ENCODE data around the gene CHN1.

CHN1 gene

DNA sequence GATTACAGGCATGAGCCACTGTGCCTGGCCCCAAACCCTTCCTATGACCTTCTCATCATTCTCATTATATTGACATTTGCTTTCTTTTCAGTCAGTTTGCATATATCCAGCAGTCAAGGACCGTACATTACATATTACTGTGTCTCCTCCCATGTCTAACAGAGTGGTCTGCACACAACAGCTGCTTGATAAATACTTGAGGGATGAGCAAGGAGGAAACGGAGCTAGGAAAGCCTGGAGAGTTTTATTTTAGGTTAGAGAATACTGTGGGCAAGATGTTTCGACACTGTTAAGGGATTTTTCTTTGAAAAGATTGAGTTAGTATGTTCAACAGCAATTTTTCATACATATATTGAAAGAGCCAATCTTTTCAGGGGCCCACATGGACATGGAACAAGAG, 164.7 kb downstream of the CHN1 start:
- Histone ChIP-seq H3K36me3 (ENCODE audit: control insufficient read depth, insufficient read depth, low read length) (no peaks in the 10 kb centered on the region), H3K27me3 (ENCODE audit: control insufficient read depth, insufficient read depth, low read length) (no peaks in the 10 kb centered on the region), H3K27ac (ENCODE audit: low read depth, low read length) (no peak overlapping the region), H3K4me3 (ENCODE audit: low read length) (no peak overlapping the region), H3K9ac (ENCODE audit: low read length) (no peak overlapping the region), H3K4me1 (ENCODE audit: control insufficient read depth, insufficient read depth, low read length) (no peaks in the 10 kb centered on the region)

DNA sequence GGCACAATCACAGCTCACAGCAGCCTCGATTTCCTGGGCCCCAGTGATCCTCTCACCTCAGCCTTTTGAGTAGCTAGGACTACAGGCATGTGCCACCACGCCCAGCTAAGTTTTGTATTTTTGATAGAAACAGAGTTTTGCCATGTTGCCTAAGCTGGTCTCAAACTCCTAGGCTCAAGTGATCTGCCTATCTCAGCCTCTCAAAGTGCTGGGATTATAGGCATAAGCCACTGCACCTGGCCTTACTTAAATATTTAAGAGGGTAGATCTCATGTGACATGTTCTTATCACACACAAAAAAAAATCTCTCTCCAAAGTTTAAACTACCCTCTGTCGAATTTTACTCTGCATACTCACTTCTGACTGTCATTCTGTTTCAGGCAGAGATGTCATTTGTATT, 165.5 kb downstream of the CHN1 start:
- no peaks in the 10 kb centered on the region for H3K27me3 ChIP-seq (ENCODE audit: control insufficient read depth, insufficient read depth, low read length)
- no peak overlapping the region for H3K27ac ChIP-seq (ENCODE audit: low read depth, low read length)
- no peaks in the 10 kb centered on the region for H3K4me1 ChIP-seq (ENCODE audit: control insufficient read depth, insufficient read depth, low read length)
- no peak overlapping the region for H3K4me3 ChIP-seq (ENCODE audit: low read length)
- H3K9ac ChIP-seq (ENCODE audit: low read length), result no peak overlapping the region
- no peaks in the 10 kb centered on the region for H3K36me3 ChIP-seq (ENCODE audit: control insufficient read depth, insufficient read depth, low read length)

DNA sequence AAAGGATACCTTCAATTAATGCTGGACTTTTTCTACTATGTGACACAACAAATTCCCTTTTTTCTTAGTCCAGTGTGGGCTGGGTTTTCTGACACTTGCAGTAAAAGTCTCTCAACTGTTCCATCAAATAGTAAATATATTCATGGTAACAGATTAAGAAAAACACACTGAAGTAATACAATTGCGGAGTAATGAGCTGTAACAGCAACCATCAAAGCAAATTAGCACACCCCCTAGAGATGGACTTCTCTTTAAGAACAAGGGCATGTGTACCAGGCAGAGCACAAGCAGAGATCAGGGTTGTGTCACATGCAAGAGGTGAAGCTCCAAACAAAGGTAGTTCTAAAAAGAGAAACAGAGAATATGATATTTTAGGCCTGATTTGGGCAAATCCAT, 168.2 kb downstream of the CHN1 start:
- H3K4me1 ChIP-seq (ENCODE audit: control insufficient read depth, insufficient read depth, low read length), result no peaks in the 10 kb centered on the region
- no peak overlapping the region for H3K9ac ChIP-seq (ENCODE audit: low read length)
- no peak overlapping the region for H3K4me3 ChIP-seq (ENCODE audit: low read length)
- no peaks in the 10 kb centered on the region for H3K27me3 ChIP-seq (ENCODE audit: control insufficient read depth, insufficient read depth, low read length)
- no peaks in the 10 kb centered on the region for H3K36me3 ChIP-seq (ENCODE audit: control insufficient read depth, insufficient read depth, low read length)
- no peak overlapping the region for H3K27ac ChIP-seq (ENCODE audit: low read depth, low read length)

DNA sequence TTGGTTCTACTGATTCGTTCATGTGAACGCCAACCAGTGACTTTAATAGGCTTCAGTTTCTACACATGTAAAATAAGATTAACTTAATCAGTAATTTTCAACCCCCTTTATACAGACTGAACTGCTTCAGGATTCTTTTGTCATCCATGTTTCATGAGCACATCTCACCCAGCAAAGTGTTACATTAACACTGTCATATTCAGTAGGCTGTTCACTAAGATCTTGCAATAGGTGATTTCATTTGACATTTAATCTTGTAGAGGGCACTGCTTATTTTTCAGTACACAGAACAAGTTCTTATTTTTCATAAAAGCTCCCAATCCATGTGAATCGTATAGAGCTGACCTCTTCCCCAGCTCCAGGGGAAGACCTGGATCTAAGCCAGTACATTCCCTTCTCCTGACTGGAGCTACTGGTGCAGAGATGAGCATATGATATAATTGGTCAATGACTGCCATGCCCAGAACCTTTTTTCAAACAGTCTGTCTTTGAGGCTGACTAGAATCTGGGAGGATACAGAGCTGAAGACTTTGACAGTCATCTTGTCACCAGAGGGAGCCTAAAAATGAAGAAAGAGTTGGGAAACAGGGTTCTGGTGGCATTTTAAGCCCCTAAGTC, 168.7 kb downstream of the CHN1 start:
- Histone ChIP-seq H3K9ac (ENCODE audit: low read length) (no peak overlapping the region), H3K27me3 (ENCODE audit: control insufficient read depth, insufficient read depth, low read length) (no peaks in the 10 kb centered on the region), H3K4me3 (ENCODE audit: low read length) (no peak overlapping the region), H3K27ac (ENCODE audit: low read depth, low read length) (no peak overlapping the region), H3K4me1 (ENCODE audit: control insufficient read depth, insufficient read depth, low read length) (no peaks in the 10 kb centered on the region), H3K36me3 (ENCODE audit: control insufficient read depth, insufficient read depth, low read length) (no peaks in the 10 kb centered on the region)

DNA sequence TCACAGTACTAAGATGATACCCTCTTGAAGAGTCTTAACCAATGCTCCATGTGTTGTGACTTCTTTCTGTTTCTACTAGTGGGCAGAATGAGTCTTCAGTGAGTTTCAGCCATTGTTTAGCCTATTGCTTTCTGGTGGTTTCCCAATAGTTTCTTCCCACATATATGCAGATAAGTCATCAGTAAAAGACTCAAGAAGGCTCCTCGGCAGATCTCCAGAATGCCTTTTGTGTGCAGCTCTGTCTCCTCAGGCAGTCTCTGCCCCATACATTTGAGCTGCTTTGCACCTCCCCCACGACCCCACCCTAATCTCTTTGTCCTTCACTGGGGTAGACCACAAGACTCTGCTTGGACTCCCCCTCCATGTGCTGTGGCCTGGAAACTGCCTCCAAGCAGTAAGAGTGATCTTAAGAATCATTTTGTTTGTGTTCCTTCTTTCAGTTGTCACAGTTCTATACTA, 169.4 kb downstream of the CHN1 start:
- Histone ChIP-seq H3K9ac (ENCODE audit: low read length) (no peak overlapping the region), H3K4me1 (ENCODE audit: control insufficient read depth, insufficient read depth, low read length) (no peaks in the 10 kb centered on the region), H3K4me3 (ENCODE audit: low read length) (no peak overlapping the region), H3K36me3 (ENCODE audit: control insufficient read depth, insufficient read depth, low read length) (no peaks in the 10 kb centered on the region), H3K27ac (ENCODE audit: low read depth, low read length) (no peak overlapping the region), H3K27me3 (ENCODE audit: control insufficient read depth, insufficient read depth, low read length) (no peaks in the 10 kb centered on the region)

DNA sequence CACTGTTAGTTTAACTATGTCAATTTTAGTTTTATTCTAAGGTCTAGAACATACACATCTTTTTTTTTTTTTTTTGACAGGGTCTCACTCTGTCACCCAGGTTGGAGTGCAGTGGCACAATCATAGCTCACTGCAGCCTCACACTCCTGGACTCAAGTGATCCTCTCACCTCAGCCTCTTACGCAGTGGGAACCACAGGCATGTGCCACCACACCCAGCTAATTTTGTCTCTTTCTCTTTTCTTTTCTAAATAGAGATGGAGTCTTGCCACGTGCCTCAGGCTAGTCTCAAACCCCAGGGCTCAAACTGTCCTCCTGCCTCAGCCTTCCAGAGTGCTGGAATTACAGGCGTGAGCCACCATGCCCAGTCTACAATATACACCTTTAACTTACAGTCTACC, 171.4 kb downstream of the CHN1 start:
- H3K36me3 ChIP-seq (ENCODE audit: control insufficient read depth, insufficient read depth, low read length), result no peaks in the 10 kb centered on the region
- no peak overlapping the region for H3K4me3 ChIP-seq (ENCODE audit: low read length)
- no peaks in the 10 kb centered on the region for H3K4me1 ChIP-seq (ENCODE audit: control insufficient read depth, insufficient read depth, low read length)
- no peak overlapping the region for H3K9ac ChIP-seq (ENCODE audit: low read length)
- no peaks in the 10 kb centered on the region for H3K27me3 ChIP-seq (ENCODE audit: control insufficient read depth, insufficient read depth, low read length)
- no peak overlapping the region for H3K27ac ChIP-seq (ENCODE audit: low read depth, low read length)

DNA sequence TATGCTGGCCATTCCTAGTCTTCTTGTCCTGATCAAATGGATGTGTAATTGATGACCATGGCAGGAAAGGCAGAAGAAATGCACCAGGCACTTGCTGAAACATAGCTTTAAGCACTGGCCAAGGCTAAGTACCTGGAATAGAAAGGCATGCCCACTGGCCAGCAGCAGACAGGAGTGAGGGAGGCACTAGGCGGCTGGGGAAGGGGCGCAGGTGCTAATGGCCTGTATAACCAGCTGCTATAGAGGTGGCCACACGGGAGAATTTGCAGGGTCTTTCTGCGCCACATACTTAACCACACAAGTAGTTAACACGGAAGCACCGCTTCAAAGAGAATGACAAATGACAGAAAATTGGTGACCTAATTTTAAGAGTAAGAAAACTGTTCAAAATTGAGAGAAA, 174.6 kb downstream of the CHN1 start:
- Histone ChIP-seq H3K9ac (ENCODE audit: low read length) (no peak overlapping the region), H3K4me1 (ENCODE audit: control insufficient read depth, insufficient read depth, low read length) (peaks cover 7% of the 10 kb centered on the region), H3K4me3 (ENCODE audit: low read length) (no peak overlapping the region), H3K27ac (ENCODE audit: low read depth, low read length) (no peak overlapping the region), H3K36me3 (ENCODE audit: control insufficient read depth, insufficient read depth, low read length) (no peaks in the 10 kb centered on the region), H3K27me3 (ENCODE audit: control insufficient read depth, insufficient read depth, low read length) (no peaks in the 10 kb centered on the region)

DNA sequence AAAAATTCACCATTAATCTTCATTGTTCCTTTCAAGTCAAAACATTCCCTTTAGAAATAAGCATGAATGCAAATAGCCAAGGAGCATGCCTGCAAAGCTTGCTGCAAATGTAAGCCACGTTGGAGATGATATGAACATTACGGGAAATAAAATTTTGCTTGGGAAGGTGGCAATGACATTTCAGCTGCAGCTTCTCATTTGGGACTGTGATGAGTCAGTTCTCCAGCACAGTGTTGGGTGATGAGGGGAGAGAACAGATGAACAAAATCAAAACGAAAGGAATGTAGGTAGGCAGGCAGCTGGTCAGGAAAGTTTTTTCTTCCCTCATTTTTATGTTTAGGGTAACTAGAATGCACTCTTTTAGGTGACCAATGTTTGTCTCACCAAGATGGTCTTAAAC, 175.6 kb downstream of the CHN1 start:
- no peak overlapping the region for H3K27ac ChIP-seq (ENCODE audit: low read depth, low read length)
- no peaks in the 10 kb centered on the region for H3K27me3 ChIP-seq (ENCODE audit: control insufficient read depth, insufficient read depth, low read length)
- no peak overlapping the region for H3K9ac ChIP-seq (ENCODE audit: low read length)
- H3K4me1 ChIP-seq (ENCODE audit: control insufficient read depth, insufficient read depth, low read length), result peaks cover 7% of the 10 kb centered on the region
- no peak overlapping the region for H3K4me3 ChIP-seq (ENCODE audit: low read length)
- H3K36me3 ChIP-seq (ENCODE audit: control insufficient read depth, insufficient read depth, low read length), result no peaks in the 10 kb centered on the region

DNA sequence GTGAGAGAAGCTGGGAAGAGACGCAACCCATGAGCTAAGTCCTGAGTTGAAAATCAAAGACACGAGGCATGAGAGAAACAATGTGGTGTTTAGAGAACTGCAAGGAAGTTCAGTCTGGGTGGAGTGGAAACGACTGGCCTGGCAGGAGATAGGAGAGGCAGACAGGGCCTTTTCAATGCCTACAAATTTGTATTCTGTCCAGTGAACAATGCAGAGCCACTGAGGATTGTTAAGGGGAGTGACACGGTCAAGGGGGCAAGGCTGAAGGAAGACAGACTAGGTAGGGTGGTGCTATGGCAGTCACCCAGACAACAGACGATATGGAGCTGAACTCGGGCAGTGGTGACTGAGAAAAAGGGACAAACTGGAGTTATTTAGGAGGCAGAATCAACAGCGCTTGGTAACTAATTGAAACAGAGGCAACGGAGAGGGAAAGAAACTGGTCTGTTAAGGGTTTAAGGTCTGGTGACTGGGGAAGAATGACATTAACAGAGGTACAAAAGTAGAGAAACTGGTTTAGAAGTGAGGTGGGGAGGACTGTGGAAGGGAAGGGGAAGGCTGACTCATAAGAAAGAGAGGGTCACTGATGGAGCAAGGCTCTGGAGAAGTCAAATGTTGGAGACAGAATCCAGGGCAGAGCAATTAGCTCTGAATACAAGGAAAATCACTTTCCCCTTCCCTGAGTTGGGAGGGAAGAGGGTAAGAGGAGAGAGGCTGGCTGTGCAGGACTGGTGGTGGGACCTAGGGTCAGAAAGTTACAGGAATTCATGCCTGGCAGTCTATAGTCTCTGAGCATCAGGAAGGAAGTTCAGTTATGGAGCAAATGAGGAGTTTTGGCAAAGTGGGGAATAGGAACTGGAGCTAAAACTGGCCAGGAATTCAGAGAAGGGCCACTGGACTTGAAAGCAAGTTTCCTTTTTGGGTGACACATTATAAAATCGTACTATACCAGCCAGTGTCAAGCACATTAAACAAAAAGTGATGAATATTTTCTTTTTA, 177.5 kb downstream of the CHN1 start:
- Histone ChIP-seq H3K27ac (ENCODE audit: low read depth, low read length) (peak overlapping the region; percentile 14), H3K9ac (ENCODE audit: low read length) (no peak overlapping the region), H3K4me3 (ENCODE audit: low read length) (no peak overlapping the region)

DNA sequence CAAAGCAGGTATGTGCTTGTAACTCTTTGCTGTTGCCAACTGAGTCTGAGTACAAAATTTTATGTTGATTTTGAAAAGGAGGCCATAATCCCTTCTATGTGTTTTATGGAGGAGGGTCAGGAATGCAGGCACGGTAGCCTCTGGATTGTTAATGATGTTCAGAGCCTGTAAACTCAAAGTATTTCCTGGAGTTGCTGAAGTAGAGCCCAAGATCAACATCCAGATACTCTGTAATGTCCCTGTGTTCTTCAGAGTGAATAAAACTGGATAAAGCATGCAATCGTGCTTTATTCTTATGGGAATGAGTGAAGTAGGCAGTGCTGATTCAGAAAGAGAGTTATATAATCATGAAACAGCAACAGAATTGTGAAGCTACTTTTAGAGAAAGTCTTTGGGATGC, 179.1 kb downstream of the CHN1 start:
- Histone ChIP-seq H3K4me1 (ENCODE audit: control insufficient read depth, insufficient read depth, low read length) (peaks cover 7% of the 10 kb centered on the region), H3K27ac (ENCODE audit: low read depth, low read length) (peak overlapping the region; percentile 7), H3K27me3 (ENCODE audit: control insufficient read depth, insufficient read depth, low read length) (no peaks in the 10 kb centered on the region), H3K4me3 (ENCODE audit: low read length) (no peak overlapping the region), H3K9ac (ENCODE audit: low read length) (no peak overlapping the region), H3K36me3 (ENCODE audit: control insufficient read depth, insufficient read depth, low read length) (no peaks in the 10 kb centered on the region)

More for the DNA sequence above, 177.5 kb downstream of the CHN1 start:
- Histone ChIP-seq H3K36me3 (ENCODE audit: control insufficient read depth, insufficient read depth, low read length) (no peaks in the 10 kb centered on the region), H3K27me3 (ENCODE audit: control insufficient read depth, insufficient read depth, low read length) (no peaks in the 10 kb centered on the region), H3K4me1 (ENCODE audit: control insufficient read depth, insufficient read depth, low read length) (peaks cover 7% of the 10 kb centered on the region)

DNA sequence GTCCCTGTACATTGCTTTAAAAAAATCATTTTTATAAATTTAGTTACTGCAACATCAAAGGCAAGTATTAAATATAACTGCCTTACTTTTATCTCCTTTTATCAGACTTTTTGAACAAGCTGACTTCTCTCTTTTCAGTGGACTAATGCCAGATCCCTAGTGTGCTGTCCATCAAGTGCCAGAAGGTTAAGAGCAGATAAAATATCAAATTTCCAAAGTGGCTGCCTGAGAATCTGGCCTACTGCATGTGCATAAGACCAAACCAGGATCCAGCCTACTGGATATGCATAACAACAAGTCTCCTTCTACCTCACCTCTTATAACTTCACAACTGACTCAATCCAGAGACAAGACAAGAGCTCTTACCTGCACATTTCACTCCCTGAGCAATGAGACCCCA, 181.1 kb downstream of the CHN1 start:
- no peak overlapping the region for H3K4me3 ChIP-seq (ENCODE audit: low read length)
- H3K27ac ChIP-seq (ENCODE audit: low read depth, low read length), result no peak overlapping the region
- H3K4me1 ChIP-seq (ENCODE audit: control insufficient read depth, insufficient read depth, low read length), result peaks cover 7% of the 10 kb centered on the region
- no peaks in the 10 kb centered on the region for H3K27me3 ChIP-seq (ENCODE audit: control insufficient read depth, insufficient read depth, low read length)
- H3K9ac ChIP-seq (ENCODE audit: low read length), result no peak overlapping the region
- H3K36me3 ChIP-seq (ENCODE audit: control insufficient read depth, insufficient read depth, low read length), result no peaks in the 10 kb centered on the region

DNA sequence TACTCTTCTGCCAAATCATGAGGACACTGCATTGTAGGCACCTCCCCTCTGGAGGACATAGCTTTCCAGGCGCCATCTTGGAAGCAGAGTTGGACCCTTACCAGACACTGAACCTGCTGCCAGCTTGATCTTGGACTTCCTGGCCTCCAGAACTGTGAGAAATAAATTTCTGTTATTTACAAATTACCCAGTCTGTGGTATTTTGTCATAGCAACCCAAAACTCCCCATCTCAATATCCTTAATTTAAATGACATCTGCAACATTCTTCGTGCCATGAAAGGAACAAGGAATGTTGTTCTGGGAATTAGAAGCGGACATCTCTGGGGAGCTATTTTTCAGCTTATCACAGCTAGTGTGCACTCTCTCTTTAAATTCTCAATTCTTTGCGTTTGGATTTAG, 183.6 kb downstream of the CHN1 start:
- Histone ChIP-seq H3K27ac (ENCODE audit: low read depth, low read length) (no peak overlapping the region), H3K4me3 (ENCODE audit: low read length) (no peak overlapping the region), H3K27me3 (ENCODE audit: control insufficient read depth, insufficient read depth, low read length) (no peaks in the 10 kb centered on the region), H3K4me1 (ENCODE audit: control insufficient read depth, insufficient read depth, low read length) (peaks cover 6% of the 10 kb centered on the region), H3K36me3 (ENCODE audit: control insufficient read depth, insufficient read depth, low read length) (no peaks in the 10 kb centered on the region), H3K9ac (ENCODE audit: low read length) (no peak overlapping the region)
